Endothelial cell of umbilical vein (primary cell): Measurements from ENCODE around the gene NACAD. TPM values are rescaled to one million over a fixed set of nuclear protein-coding genes. Genes with fewer than 3 reads are reported as not detected.

Experiments used
- BruUV-seq: library from RNA; stranded (reverse); fragments of 400-500 nt; replicated peaks from 2 replicates; lab custom pipeline; 2021; lab: Mats Ljungman, UMichigan
- CTCF ChIA-PET: fragments of 300-600, 350-600 bp; sonication (Branson Sonifier 250); formaldehyde crosslinking; loops from one replicate; lab custom pipeline; 2021; ENCODE audit warnings: antibody characterized with exemption, inconsistent platforms; lab: Charles Lee
- POLR2A ChIA-PET: fragments of 300-600, 350-600 bp; sonication (Branson Sonifier 250); formaldehyde crosslinking; loops from one replicate; lab custom pipeline; 2021; ENCODE audit warnings: antibody characterized with exemption, inconsistent platforms; lab: Charles Lee
- DNase-seq: peaks from one replicate; pipeline ENCODE4 v3.0.0-alpha.2; 2011; ENCODE audit warnings: low read depth, low spot score
- FAIRE-seq: peaks from 2 replicates; lab custom pipeline; 2011; peaks lifted over from hg19 to GRCh38; lab: Jason Lieb, UNC
- H2AFZ ChIP-seq: 2 replicates; pipeline ENCODE4 v1.6.0; 2012; ENCODE audit warnings: low read depth, low read length, control low read depth, inconsistent platforms
- H3K27ac ChIP-seq: 2 replicates; pipeline ENCODE4 v1.5.1; 2011; ENCODE audit warnings: low read depth, mild to moderate bottlenecking, control low read depth, low read length, moderate library complexity; ENCODE audit not compliant: insufficient read depth
- H3K27me3 ChIP-seq, 2 experiments: 2 replicates each; pipeline versions ENCODE4 v1.6.0 to v1.6.1; 2011; ENCODE audit warnings: low read length in 2 of 2, mixed read lengths in 1 of 2; ENCODE audit not compliant: control insufficient read depth in 2 of 2, insufficient read depth in 2 of 2
- H3K36me3 ChIP-seq, 2 experiments: 2 replicates in 1 of 2; 3 replicates in 1 of 2; pipeline ENCODE4 v1.5.1; 2011; ENCODE audit warnings: low read length in 2 of 2, mild to moderate bottlenecking in 1 of 2, moderate library complexity in 1 of 2; ENCODE audit not compliant: control insufficient read depth in 2 of 2, insufficient read depth in 2 of 2; ENCODE audit errors: extremely low read depth in 1 of 2
- H3K4me1 ChIP-seq: 3 replicates; pipeline ENCODE4 v1.5.1; 2011; ENCODE audit warnings: mild to moderate bottlenecking, low read length; ENCODE audit not compliant: control insufficient read depth, insufficient read depth; ENCODE audit errors: extremely low read depth
- H3K4me2 ChIP-seq: 2 replicates; pipeline ENCODE4 v1.6.1; 2011; ENCODE audit warnings: low read length, control low read depth, mixed read lengths; ENCODE audit not compliant: insufficient read depth
- H3K4me3 ChIP-seq, 3 experiments: fragments of 200-600 bp in 1 of 3; sonication (generic), shearing (Covaris generic) in 1 of 3; replicated peaks in 1 of 3; 2 replicates each; pipeline ENCODE4 v1.5.1; 2011 to 2016; ENCODE audit warnings: control low read depth in 3 of 3, low read length in 3 of 3, mild to moderate bottlenecking in 2 of 3, inconsistent platforms in 1 of 3, low read depth in 1 of 3, moderate library complexity in 1 of 3; ENCODE audit not compliant: insufficient read depth in 1 of 3
- H3K79me2 ChIP-seq: 2 replicates; pipeline ENCODE4 v1.6.0; 2012; ENCODE audit warnings: low read length, inconsistent platforms; ENCODE audit not compliant: control insufficient read depth, insufficient read depth
- H3K9ac ChIP-seq: replicated peaks from 2 replicates; pipeline ENCODE3; 2011; ENCODE audit warnings: low read length, control low read depth; ENCODE audit not compliant: insufficient read depth; ENCODE audit errors: extremely low read depth
- H3K9me1 ChIP-seq: replicated peaks from 3 replicates; pipeline ENCODE4 v1.6.0; 2011; ENCODE audit warnings: mild to moderate bottlenecking, low read length; ENCODE audit not compliant: control insufficient read depth, insufficient read depth; ENCODE audit errors: extremely low read depth
- H3K9me3 ChIP-seq: replicated peaks from 2 replicates; pipeline ENCODE4 v1.5.1; 2012; ENCODE audit warnings: low read length, inconsistent platforms; ENCODE audit not compliant: control insufficient read depth, insufficient read depth
- H4K20me1 ChIP-seq: replicated peaks from 2 replicates; pipeline ENCODE3; 2011; ENCODE audit warnings: mild to moderate bottlenecking, low read length; ENCODE audit not compliant: control insufficient read depth, insufficient read depth; ENCODE audit errors: extremely low read depth
- CTCF ChIP-seq, 2 donors: IDR thresholded peaks; 1 replicate in 1 of 2; 2 replicates in 1 of 2; pipeline ENCODE4 v1.5.1; 2011; ENCODE audit warnings: low read length in 2 of 2, mild to moderate bottlenecking in 2 of 2, moderate library complexity in 2 of 2, control low read depth in 1 of 2, inconsistent platforms in 1 of 2, low read depth in 1 of 2; ENCODE audit not compliant: insufficient read depth in 1 of 2; ENCODE audit errors: extremely low read depth in 1 of 2
- EZH2 ChIP-seq: IDR thresholded peaks from 2 replicates; pipeline ENCODE4 v1.6.1; 2012; ENCODE audit warnings: borderline replicate concordance, low read depth, mild to moderate bottlenecking, moderate library complexity, low read length, inconsistent platforms; ENCODE audit not compliant: severe bottlenecking
- FOS ChIP-seq: IDR thresholded peaks from 2 replicates; pipeline ENCODE4 v1.6.1; 2011; ENCODE audit warnings: mild to moderate bottlenecking, low read length, moderate library complexity, borderline replicate concordance; ENCODE audit not compliant: insufficient read depth
- GATA2 ChIP-seq: IDR thresholded peaks from 2 replicates; pipeline ENCODE4 v1.7.0; 2011; ENCODE audit warnings: low read depth, mild to moderate bottlenecking, moderate library complexity, mixed read lengths, low read length; ENCODE audit not compliant: insufficient read length, insufficient read depth
- JUN ChIP-seq: IDR thresholded peaks from 2 replicates; pipeline ENCODE4 v1.6.1; 2011; ENCODE audit warnings: borderline replicate concordance, low read depth; ENCODE audit not compliant: insufficient read length, insufficient read depth
- MAX ChIP-seq: IDR thresholded peaks from 2 replicates; pipeline ENCODE4 v1.6.1; 2011; ENCODE audit not compliant: insufficient read depth, insufficient read length
- MYC ChIP-seq: IDR thresholded peaks from one replicate; pipeline ENCODE4 v1.6.1; 2011; ENCODE audit warnings: mild to moderate bottlenecking, low read depth, low read length
- POLR2A ChIP-seq: IDR thresholded peaks from 2 replicates; pipeline ENCODE4 v1.6.1; 2012; ENCODE audit warnings: low read depth, mild to moderate bottlenecking, control low read depth, low read length
- POLR2AphosphoS5 ChIP-seq: IDR thresholded peaks from 2 replicates; pipeline ENCODE4 v1.6.1; 2012; ENCODE audit warnings: low read depth, mild to moderate bottlenecking, control low read depth, low read length, moderate library complexity; ENCODE audit not compliant: insufficient read depth
- dilution Hi-C: fragments of 300-500 bp; cut with MboI; formaldehyde crosslinking; loops from one replicate; pipeline ENCODE4 v1.15.0; 2019; ENCODE audit warnings: low sequenced_read_pairs; ENCODE audit not compliant: extremely low pct_ligation_motif_present
- intact Hi-C: fragments of 100-400 bp; cut with micrococcal nuclease; formaldehyde crosslinking; loops from one replicate; pipeline ENCODE4 v1.10.0; 2022
- polyA plus RNA-seq, 4 experiments: library from polyadenylated mRNA; depleted of rRNA in 3 of 4; stranded (reverse) in 3 of 4; unstranded in 1 of 4; fragments of >200 nt; gene quantifications; 2 replicates each; pipeline versions ENCODE4 v1.2.1 to v1.2.3, GENCODE V29; 2011 to 2012; ENCODE audit warnings: missing spikeins in 1 of 4
- total RNA-seq: library from RNA; stranded (reverse); gene quantifications from 2 replicates; pipeline ENCODE4 v1.2.3, GENCODE V29; 2021

NACAD gene
- total and polyA plus RNA-seq, 2 donors (not counting 3 experiments of a cell fraction or from before 2014, with no cell fraction given), result 1.4 to 6.6 TPM

DNA sequence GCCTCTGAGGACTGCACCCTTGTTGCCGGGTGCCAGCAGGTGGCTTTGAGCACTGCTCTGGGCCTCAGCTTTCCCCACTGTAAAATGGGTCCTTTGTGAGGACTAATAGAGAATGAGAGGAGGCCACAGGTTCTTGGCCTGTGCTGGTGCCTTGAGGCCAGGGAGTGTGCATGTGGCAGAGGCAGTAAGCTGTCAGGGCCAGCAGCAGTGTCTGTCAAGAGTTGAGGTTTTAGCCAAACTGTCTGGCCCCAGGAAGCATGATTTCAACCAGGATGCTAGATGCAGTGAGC is 13.5 kb downstream of the NACAD start:
- Histone ChIP-seq H4K20me1 (no peaks in the 10 kb centered on the region), H3K4me2 (no peak overlapping the region), H2AFZ (no peak overlapping the region), H3K9me1 (no peaks in the 10 kb centered on the region), H3K4me1 (no peaks in the 10 kb centered on the region), H3K9ac (no peak overlapping the region), H3K27me3 (no peaks in the 10 kb centered on the region), H3K27ac (no peak overlapping the region), H3K79me2 (no peaks in the 10 kb centered on the region), H3K9me3 (no peaks in the 10 kb centered on the region), H3K4me3 (no peak overlapping the region), H3K36me3 (peaks cover 4 to 40% of the 10 kb centered on the region in 2 experiments)
- FAIRE-seq, result no peak
- CTCF ChIA-PET, result interaction anchor here (1.0 kb wide), 1 partner anchor 101 kb away, joined by 3 read pairs; no protein-coding TSS in a partner anchor
- TF ChIP-seq MYC, result no peak
- TF ChIP-seq MAX, result no peak
- no peak for TF ChIP-seq CTCF (IDR thresholded peaks at IDR 0.05; ENCODE audit: extremely low read depth in 1 of 2, insufficient read depth in 1 of 2, low read depth in 1 of 2, low read length in 2 of 2)
- no peak for TF ChIP-seq GATA2
- TF ChIP-seq EZH2, result no peak
- TF ChIP-seq POLR2A, result no peak
- TF ChIP-seq JUN, result no peak
- no peak for TF ChIP-seq POLR2AphosphoS5
- TF ChIP-seq FOS, result no peak
- DNase-seq, result no peak
- BruUV-seq, result no TSS peak
- POLR2A ChIA-PET, result no interaction called here
- dilution Hi-C loops (no loop called here), intact Hi-C loops (loop anchor here (5.0 kb wide), 1 partner anchor 103 kb away; no protein-coding TSS in a partner anchor)
